ENCODE data around the gene SLCO3A1.

SLCO3A1 gene

GRCh38 chr15:92082006-92082843 is 228.7 kb downstream of the SLCO3A1 start:
- Histone ChIP-seq H3K36me3 (ENCODE audit: control insufficient read depth in 2 of 2, insufficient read depth in 2 of 2, low read length in 2 of 2) (no peaks in the 10 kb centered on the region), H3K9me3 (ENCODE audit: control insufficient read depth in 2 of 2, low read length in 2 of 2) (no peaks in the 10 kb centered on the region), H3K4me1 (ENCODE audit: control insufficient read depth in 2 of 2, insufficient read depth in 2 of 2, low read length in 2 of 2) (no peaks in the 10 kb centered on the region), H3K27me3 (ENCODE audit: control insufficient read depth in 2 of 2, insufficient read depth in 2 of 2, low read length in 2 of 2) (no peaks in the 10 kb centered on the region), H3K9ac (ENCODE audit: low read depth in 1 of 2, low read length in 2 of 2) (no peak overlapping the region), H3K27ac (ENCODE audit: low read depth in 2 of 2, low read length in 2 of 2) (no peak overlapping the region), H3K4me3 (ENCODE audit: low read length in 2 of 2) (no peak overlapping the region)

- H3K36me3 ChIP-seq (ENCODE audit: control insufficient read depth in 2 of 2, insufficient read depth in 2 of 2, low read length in 2 of 2), result no peaks in the 10 kb centered on the region
- no peaks in the 10 kb centered on the region for H3K9me3 ChIP-seq (ENCODE audit: control insufficient read depth in 2 of 2, low read length in 2 of 2)
- H3K27me3 ChIP-seq (ENCODE audit: control insufficient read depth in 2 of 2, insufficient read depth in 2 of 2, low read length in 2 of 2), result no peaks in the 10 kb centered on the region
- no peaks in the 10 kb centered on the region for H3K4me1 ChIP-seq (ENCODE audit: control insufficient read depth in 2 of 2, insufficient read depth in 2 of 2, low read length in 2 of 2)
- H3K9ac ChIP-seq (ENCODE audit: low read depth in 1 of 2, low read length in 2 of 2), result no peak overlapping the region
- no peak overlapping the region for H3K27ac ChIP-seq (ENCODE audit: low read depth in 2 of 2, low read length in 2 of 2)
- no peak overlapping the region for H3K4me3 ChIP-seq (ENCODE audit: low read length in 2 of 2)
Observed at GRCh38 chr15:92083190-92083589, 229.7 kb downstream of the SLCO3A1 start.

GRCh38 chr15:92087211-92087610 is 233.7 kb downstream of the SLCO3A1 start:
- Histone ChIP-seq H3K27ac (ENCODE audit: low read depth in 2 of 2, low read length in 2 of 2) (no peak overlapping the region), H3K27me3 (ENCODE audit: control insufficient read depth in 2 of 2, insufficient read depth in 2 of 2, low read length in 2 of 2) (no peaks in the 10 kb centered on the region), H3K4me1 (ENCODE audit: control insufficient read depth in 2 of 2, insufficient read depth in 2 of 2, low read length in 2 of 2) (no peaks in the 10 kb centered on the region), H3K9me3 (ENCODE audit: control insufficient read depth in 2 of 2, low read length in 2 of 2) (no peaks in the 10 kb centered on the region), H3K36me3 (ENCODE audit: control insufficient read depth in 2 of 2, insufficient read depth in 2 of 2, low read length in 2 of 2) (no peaks in the 10 kb centered on the region), H3K4me3 (ENCODE audit: low read length in 2 of 2) (no peak overlapping the region), H3K9ac (ENCODE audit: low read depth in 1 of 2, low read length in 2 of 2) (no peak overlapping the region)

- H3K9me3 ChIP-seq (ENCODE audit: control insufficient read depth in 2 of 2, low read length in 2 of 2), result no peaks in the 10 kb centered on the region
- no peak overlapping the region for H3K27ac ChIP-seq (ENCODE audit: low read depth in 2 of 2, low read length in 2 of 2)
- H3K4me1 ChIP-seq (ENCODE audit: control insufficient read depth in 2 of 2, insufficient read depth in 2 of 2, low read length in 2 of 2), result no peaks in the 10 kb centered on the region
- no peak overlapping the region for H3K9ac ChIP-seq (ENCODE audit: low read depth in 1 of 2, low read length in 2 of 2)
- no peaks in the 10 kb centered on the region for H3K36me3 ChIP-seq (ENCODE audit: control insufficient read depth in 2 of 2, insufficient read depth in 2 of 2, low read length in 2 of 2)
- H3K27me3 ChIP-seq (ENCODE audit: control insufficient read depth in 2 of 2, insufficient read depth in 2 of 2, low read length in 2 of 2), result no peaks in the 10 kb centered on the region
- H3K4me3 ChIP-seq (ENCODE audit: low read length in 2 of 2), result no peak overlapping the region
Observed at GRCh38 chr15:92091155-92091734, 237.7 kb downstream of the SLCO3A1 start.

- H3K27me3 ChIP-seq (ENCODE audit: control insufficient read depth in 2 of 2, insufficient read depth in 2 of 2, low read length in 2 of 2), result no peaks in the 10 kb centered on the region
- H3K4me1 ChIP-seq (ENCODE audit: control insufficient read depth in 2 of 2, insufficient read depth in 2 of 2, low read length in 2 of 2), result no peaks in the 10 kb centered on the region
- no peaks in the 10 kb centered on the region for H3K36me3 ChIP-seq (ENCODE audit: control insufficient read depth in 2 of 2, insufficient read depth in 2 of 2, low read length in 2 of 2)
- H3K4me3 ChIP-seq (ENCODE audit: low read length in 2 of 2), result no peak overlapping the region
- H3K27ac ChIP-seq (ENCODE audit: low read depth in 2 of 2, low read length in 2 of 2), result no peak overlapping the region
- no peak overlapping the region for H3K9ac ChIP-seq (ENCODE audit: low read depth in 1 of 2, low read length in 2 of 2)
- no peaks in the 10 kb centered on the region for H3K9me3 ChIP-seq (ENCODE audit: control insufficient read depth in 2 of 2, low read length in 2 of 2)
Observed at GRCh38 chr15:92092289-92093105, 239.0 kb downstream of the SLCO3A1 start.

- H3K4me1 ChIP-seq (ENCODE audit: control insufficient read depth in 2 of 2, insufficient read depth in 2 of 2, low read length in 2 of 2), result no peaks in the 10 kb centered on the region
- H3K36me3 ChIP-seq (ENCODE audit: control insufficient read depth in 2 of 2, insufficient read depth in 2 of 2, low read length in 2 of 2), result no peaks in the 10 kb centered on the region
- no peak overlapping the region for H3K4me3 ChIP-seq (ENCODE audit: low read length in 2 of 2)
- peak overlapping the region in 1 of 2 donors; percentile 35 for H3K27ac ChIP-seq (ENCODE audit: low read depth in 2 of 2, low read length in 2 of 2)
- no peaks in the 10 kb centered on the region for H3K9me3 ChIP-seq (ENCODE audit: control insufficient read depth in 2 of 2, low read length in 2 of 2)
- no peaks in the 10 kb centered on the region for H3K27me3 ChIP-seq (ENCODE audit: control insufficient read depth in 2 of 2, insufficient read depth in 2 of 2, low read length in 2 of 2)
- no peak overlapping the region for H3K9ac ChIP-seq (ENCODE audit: low read depth in 1 of 2, low read length in 2 of 2)
Observed at GRCh38 chr15:92095693-92096092, 242.2 kb downstream of the SLCO3A1 start.

GRCh38 chr15:92097474-92098178 is 244.1 kb downstream of the SLCO3A1 start:
- H3K27me3 ChIP-seq (ENCODE audit: control insufficient read depth in 2 of 2, insufficient read depth in 2 of 2, low read length in 2 of 2), result no peaks in the 10 kb centered on the region
- peaks cover 0 to 3% of the 10 kb centered on the region in 2 donors for H3K36me3 ChIP-seq (ENCODE audit: control insufficient read depth in 2 of 2, insufficient read depth in 2 of 2, low read length in 2 of 2)
- no peaks in the 10 kb centered on the region for H3K4me1 ChIP-seq (ENCODE audit: control insufficient read depth in 2 of 2, insufficient read depth in 2 of 2, low read length in 2 of 2)
- no peak overlapping the region for H3K4me3 ChIP-seq (ENCODE audit: low read length in 2 of 2)
- H3K9me3 ChIP-seq (ENCODE audit: control insufficient read depth in 2 of 2, low read length in 2 of 2), result no peaks in the 10 kb centered on the region
- H3K27ac ChIP-seq (ENCODE audit: low read depth in 2 of 2, low read length in 2 of 2), result no peak overlapping the region
- no peak overlapping the region for H3K9ac ChIP-seq (ENCODE audit: low read depth in 1 of 2, low read length in 2 of 2)

GRCh38 chr15:92098869-92099268 is 245.4 kb downstream of the SLCO3A1 start:
- Histone ChIP-seq H3K9ac (ENCODE audit: low read depth in 1 of 2, low read length in 2 of 2) (no peak overlapping the region), H3K9me3 (ENCODE audit: control insufficient read depth in 2 of 2, low read length in 2 of 2) (no peaks in the 10 kb centered on the region), H3K36me3 (ENCODE audit: control insufficient read depth in 2 of 2, insufficient read depth in 2 of 2, low read length in 2 of 2) (peaks cover 0 to 3% of the 10 kb centered on the region in 2 donors), H3K4me1 (ENCODE audit: control insufficient read depth in 2 of 2, insufficient read depth in 2 of 2, low read length in 2 of 2) (no peaks in the 10 kb centered on the region), H3K27ac (ENCODE audit: low read depth in 2 of 2, low read length in 2 of 2) (no peak overlapping the region), H3K4me3 (ENCODE audit: low read length in 2 of 2) (no peak overlapping the region), H3K27me3 (ENCODE audit: control insufficient read depth in 2 of 2, insufficient read depth in 2 of 2, low read length in 2 of 2) (no peaks in the 10 kb centered on the region)

- no peaks in the 10 kb centered on the region for H3K9me3 ChIP-seq (ENCODE audit: control insufficient read depth in 2 of 2, low read length in 2 of 2)
- H3K27ac ChIP-seq (ENCODE audit: low read depth in 2 of 2, low read length in 2 of 2), result no peak overlapping the region
- H3K4me3 ChIP-seq (ENCODE audit: low read length in 2 of 2), result no peak overlapping the region
- H3K36me3 ChIP-seq (ENCODE audit: control insufficient read depth in 2 of 2, insufficient read depth in 2 of 2, low read length in 2 of 2), result peaks cover 0 to 3% of the 10 kb centered on the region in 2 donors
- H3K9ac ChIP-seq (ENCODE audit: low read depth in 1 of 2, low read length in 2 of 2), result no peak overlapping the region
- no peaks in the 10 kb centered on the region for H3K4me1 ChIP-seq (ENCODE audit: control insufficient read depth in 2 of 2, insufficient read depth in 2 of 2, low read length in 2 of 2)
- H3K27me3 ChIP-seq (ENCODE audit: control insufficient read depth in 2 of 2, insufficient read depth in 2 of 2, low read length in 2 of 2), result no peaks in the 10 kb centered on the region
Observed at GRCh38 chr15:92100301-92100700, 246.8 kb downstream of the SLCO3A1 start.

Data from mucosa of rectum (tissue), 2 donors.